Kidney glomerular epithelial cell (primary cell): ENCODE data around the gene CC2D1A.
A peak's percentile ranks its signal among the peaks of the same experiment; 100 is the strongest.
"Not testable (repeated sequence)": the region's sequence is repeated elsewhere in the genome, so short reads cannot be mapped to it uniquely, and the experiment has no call there.

ENCODE experiments used
- DNase-seq: peaks from one replicate; lab custom pipeline; 2025; lab: John Stamatoyannopoulos, UW

The CC2D1A gene

GRCh38 chr19:13962699-13963602, 57.0 kb downstream of the CC2D1A start:
- no peak for DNase-seq

GRCh38 chr19:13963603-13964105, 57.7 kb downstream of the CC2D1A start:
- DNase-seq = no peak

GRCh38 chr19:13964776-13965175, 58.8 kb downstream of the CC2D1A start:
- no peak for DNase-seq

GRCh38 chr19:13965377-13965896, 59.4 kb downstream of the CC2D1A start:
- DNase-seq = no peak

GRCh38 chr19:13965926-13966683, 60.1 kb downstream of the CC2D1A start:
- DNase-seq = no peak

GRCh38 chr19:13966684-13967128, 60.7 kb downstream of the CC2D1A start:
- DNase-seq = no peak

GRCh38 chr19:13967206-13967605, 61.2 kb downstream of the CC2D1A start:
- not testable (repeated sequence) for DNase-seq

GRCh38 chr19:13968383-13968935, 62.5 kb downstream of the CC2D1A start:
- no peak for DNase-seq

GRCh38 chr19:13968999-13969398, 63.0 kb downstream of the CC2D1A start:
- DNase-seq = no peak

GRCh38 chr19:13969897-13970296, 63.9 kb downstream of the CC2D1A start:
- no peak for DNase-seq

GRCh38 chr19:13971868-13972267, 65.9 kb downstream of the CC2D1A start:
- DNase-seq = not testable (repeated sequence)

- no peak for DNase-seq
Observed at GRCh38 chr19:13972368-13973155, 66.6 kb downstream of the CC2D1A start.

GRCh38 chr19:13973479-13973878, 67.5 kb downstream of the CC2D1A start:
- DNase-seq = not testable (repeated sequence)

- DNase-seq = peak; percentile 71
Observed at GRCh38 chr19:13974073-13974472, 68.1 kb downstream of the CC2D1A start.

- no peak for DNase-seq
Observed at GRCh38 chr19:13975870-13976269, 69.9 kb downstream of the CC2D1A start.

- no peak for DNase-seq
Observed at GRCh38 chr19:13976446-13976845, 70.4 kb downstream of the CC2D1A start.

- DNase-seq = no peak
Observed at GRCh38 chr19:13977803-13978202, 71.8 kb downstream of the CC2D1A start.

GRCh38 chr19:13978351-13979243, 72.6 kb downstream of the CC2D1A start:
- DNase-seq = no peak

GRCh38 chr19:13979244-13979615, 73.2 kb downstream of the CC2D1A start:
- DNase-seq = no peak

- DNase-seq = no peak
Observed at GRCh38 chr19:13979686-13980085, 73.7 kb downstream of the CC2D1A start.
